ENCODE results near the gene ENC1.

The ENC1 gene

DNA sequence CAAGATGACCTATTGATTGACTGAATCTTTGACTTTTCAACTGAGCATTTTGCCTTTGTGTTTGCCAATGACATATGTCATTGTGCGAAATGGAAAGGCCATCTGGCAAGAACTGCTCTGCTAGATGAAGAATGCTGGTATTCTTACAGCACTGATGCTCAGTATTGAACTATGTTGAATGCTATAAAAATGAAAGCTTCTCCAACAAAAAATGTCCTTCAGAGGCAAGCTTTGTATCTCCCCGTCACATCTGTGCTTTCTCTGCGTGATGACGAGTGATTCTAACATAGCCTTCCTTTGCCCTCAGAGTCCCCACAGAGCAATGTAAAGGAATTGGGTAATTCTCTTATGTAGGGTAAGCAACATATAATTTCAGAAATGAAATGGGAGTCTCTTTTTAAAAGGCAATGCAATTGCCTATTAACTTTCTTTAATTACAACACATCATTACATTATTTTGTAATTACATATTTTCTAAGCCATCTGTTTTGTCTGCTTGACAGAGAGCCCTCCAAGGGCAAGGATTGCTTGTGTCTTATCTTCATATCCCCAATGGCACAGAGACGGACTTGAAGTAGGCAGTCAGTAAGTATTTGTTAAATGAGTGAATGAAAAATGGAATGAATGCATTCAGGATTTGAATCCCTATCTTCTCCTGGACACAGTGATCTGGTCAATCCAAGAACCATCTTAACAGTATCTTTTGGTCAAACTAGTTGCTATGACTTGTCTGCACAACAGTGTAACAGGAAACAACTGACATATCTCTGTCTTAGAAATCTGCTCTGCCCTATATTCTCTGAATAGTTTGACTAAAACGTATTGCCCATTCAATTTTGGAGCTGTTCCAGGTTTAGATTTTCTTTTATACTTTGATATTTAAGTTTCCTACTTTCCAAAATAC lies 46.1 kb downstream of the ENC1 start:
- no peak for DNase-seq
- intact Hi-C loops (cut with DNase I; ENCODE audit: low total_unique reads), result no loop called here
- H3K27ac ChIP-seq, result no peak overlapping the region

GRCh38 chr5:74589204-74590056 lies 51.1 kb downstream of the ENC1 start:
- no peak overlapping the region for H3K4me3 ChIP-seq
- no peaks in the 10 kb centered on the region for H3K27me3 ChIP-seq
- H3K4me1 ChIP-seq, result no peaks in the 10 kb centered on the region
- TF ChIP-seq CTCF (IDR thresholded peaks at IDR 0.05), result no peak
- H3K9me3 ChIP-seq, result no peaks in the 10 kb centered on the region
- no peak overlapping the region for H3K27ac ChIP-seq
- H3K36me3 ChIP-seq, result no peaks in the 10 kb centered on the region
- DNase-seq, result no peak
- intact Hi-C loops (cut with DNase I; ENCODE audit: low total_unique reads), result no loop called here

More for the DNA sequence above, 46.1 kb downstream of the ENC1 start:
- Histone ChIP-seq H3K27me3 (no peaks in the 10 kb centered on the region), H3K4me1 (no peaks in the 10 kb centered on the region), H3K9me3 (no peaks in the 10 kb centered on the region), H3K4me3 (no peak overlapping the region), H3K36me3 (no peaks in the 10 kb centered on the region)
- no peak for TF ChIP-seq CTCF (IDR thresholded peaks at IDR 0.05)

GRCh38 chr5:74588415-74588814 lies 52.1 kb downstream of the ENC1 start:
- Histone ChIP-seq H3K36me3 (no peaks in the 10 kb centered on the region), H3K4me1 (no peaks in the 10 kb centered on the region), H3K9me3 (no peaks in the 10 kb centered on the region), H3K27me3 (no peaks in the 10 kb centered on the region), H3K4me3 (no peak overlapping the region), H3K27ac (no peak overlapping the region)
- intact Hi-C loops (cut with DNase I; ENCODE audit: low total_unique reads), result no loop called here
- no peak for DNase-seq
- TF ChIP-seq CTCF (IDR thresholded peaks at IDR 0.05), result no peak

GRCh38 chr5:74587890-74588289 lies 52.6 kb downstream of the ENC1 start:
- intact Hi-C loops (cut with DNase I; ENCODE audit: low total_unique reads), result no loop called here
- no peaks in the 10 kb centered on the region for H3K4me1 ChIP-seq
- no peak overlapping the region for H3K27ac ChIP-seq
- no peaks in the 10 kb centered on the region for H3K36me3 ChIP-seq
- TF ChIP-seq CTCF (IDR thresholded peaks at IDR 0.05), result no peak
- no peak for DNase-seq
- no peaks in the 10 kb centered on the region for H3K27me3 ChIP-seq
- no peak overlapping the region for H3K4me3 ChIP-seq
- H3K9me3 ChIP-seq, result no peaks in the 10 kb centered on the region

DNA sequence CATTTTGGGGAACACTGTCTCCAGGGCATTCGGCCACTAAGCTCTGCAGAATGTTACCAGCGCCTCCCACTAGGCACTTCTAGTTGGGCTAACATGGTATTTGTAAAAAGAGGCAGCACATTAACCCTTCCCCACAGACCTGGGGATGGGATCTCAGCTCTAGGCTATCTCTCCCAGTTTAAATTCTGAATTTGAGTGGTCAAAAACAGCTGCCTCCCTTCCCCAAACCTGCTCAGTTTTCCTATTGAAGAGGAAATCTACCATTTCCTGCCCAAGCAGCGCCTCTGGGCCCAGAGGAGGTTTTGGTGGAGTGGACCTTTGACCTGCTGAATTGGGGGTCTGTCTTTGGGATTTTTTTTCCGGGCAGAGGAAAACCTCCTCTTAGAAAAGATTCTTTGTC lies 53.2 kb downstream of the ENC1 start:
- no peak overlapping the region for H3K4me3 ChIP-seq
- H3K27ac ChIP-seq, result no peak overlapping the region
- H3K36me3 ChIP-seq, result no peaks in the 10 kb centered on the region
- H3K27me3 ChIP-seq, result no peaks in the 10 kb centered on the region
- TF ChIP-seq CTCF (IDR thresholded peaks at IDR 0.05), result no peak
- intact Hi-C loops (cut with DNase I; ENCODE audit: low total_unique reads), result no loop called here
- no peaks in the 10 kb centered on the region for H3K9me3 ChIP-seq
- no peak for DNase-seq
- no peaks in the 10 kb centered on the region for H3K4me1 ChIP-seq
